H1 (cell line): ENCODE measurements around the gene RAD51B. TPM values are rescaled to one million over a fixed set of nuclear protein-coding genes. Genes with fewer than 3 reads are reported as not detected.

Experiments
- BRCA1 ChIP-seq: IDR thresholded peaks from 2 replicates; pipeline ENCODE4 v1.6.1; 2012; ENCODE audit warnings: low read depth, low read length, improper control_type of control experiment
- CBX8 ChIP-seq: fragments of 300-800, 300-1000 bp; sonication (generic); IDR thresholded peaks from 2 replicates; pipeline ENCODE4 v1.7.1; 2016; ENCODE audit warnings: low read depth, low read length, borderline replicate concordance
- POLR2A ChIP-seq, 2 experiments: IDR thresholded peaks; 1 replicate in 1 of 2; 2 replicates in 1 of 2; pipeline ENCODE4 v1.6.1; 2011; ENCODE audit warnings: low read depth in 2 of 2, low read length in 2 of 2, mild to moderate bottlenecking in 2 of 2; ENCODE audit errors: control extremely low read depth in 1 of 2
- RFX5 ChIP-seq: IDR thresholded peaks from 2 replicates; pipeline ENCODE4 v1.6.1; 2011; ENCODE audit warnings: low read depth, low read length, improper control_type of control experiment, borderline replicate concordance
- polyA plus RNA-seq, 7 experiments: library from polyadenylated mRNA; depleted of rRNA in 3 of 7; stranded (reverse) in 5 of 7; unstranded in 2 of 7; fragments of >200 nt in 5 of 7; fragments of 200-250 nt in 2 of 7; gene quantifications; 1 replicate in 5 of 7; 2 replicates in 1 of 7; 4 replicates in 1 of 7; pipeline versions ENCODE4 v1.2.1 to v1.2.3, GENCODE V29; 2011 to 2013; ENCODE audit warnings: missing spikeins in 2 of 7, mixed read lengths in 2 of 7
- total RNA-seq: library from RNA; stranded (reverse); fragmentation: NEBNext Ultra II Directional; extraction: Animal tissue kit (Norgen Biotek cat#: 25700); gene quantifications from 2 replicates; pipeline ENCODE4 v1.2.1, GENCODE V29; 2021

The RAD51B gene
- total and polyA plus RNA-seq, 2 of the 8 experiments (the other 6 are each of a cell fraction or from before 2014, with no cell fraction given), result 3.9 to 14.9 TPM

GRCh38 chr14:68709007-68709406 is 889.4 kb downstream of the RAD51B start (continued):
- TF ChIP-seq CBX8, result no peak
- TF ChIP-seq POLR2A (IDR thresholded peaks at IDR 0.05; ENCODE audit: control extremely low read depth in 1 of 2, low read depth in 2 of 2, low read length in 2 of 2), result no peak
- no peak for TF ChIP-seq BRCA1
- no peak for TF ChIP-seq RFX5
